Stomach (tissue), 4 donors: ENCODE measurements around the gene HDAC1.

Experiments
- CTCF ChIP-seq, 7 experiments: fragments of 450-650 bp in 4 of 7; fragments of 200-600 bp in 3 of 7; sonication (generic) in 3 of 7; IDR thresholded peaks; one replicate each; pipeline ENCODE4 v1.5.1; 2016 to 2019; ENCODE audit warnings: antibody characterized with exemption in 7 of 7, control low read depth in 2 of 7, mild to moderate bottlenecking in 1 of 7
- EP300 ChIP-seq: sonication (generic); formaldehyde crosslinking; IDR thresholded peaks from one replicate; pipeline ENCODE4 v1.6.1; 2017; ENCODE audit warnings: antibody characterized with exemption
- POLR2A ChIP-seq, 4 donors: fragments of 450-650 bp; IDR thresholded peaks; one replicate each; pipeline ENCODE4 v1.6.1; 2016; ENCODE audit warnings: antibody characterized with exemption in 4 of 4, control low read depth in 2 of 4, mild to moderate bottlenecking in 1 of 4, moderate library complexity in 1 of 4
- POLR2AphosphoS5 ChIP-seq, 3 donors: sonication (generic); formaldehyde crosslinking; IDR thresholded peaks; one replicate each; pipeline ENCODE4 v1.6.1; 2016; ENCODE audit warnings: antibody characterized with exemption in 3 of 3

GRCh38 chr1:32362474-32363313 is 70.8 kb downstream of the HDAC1 start, which contains the start of the genes FAM229A and TSSK3:
- TF ChIP-seq CTCF (IDR thresholded peaks at IDR 0.05) = no peak
- no peak for TF ChIP-seq POLR2A (IDR thresholded peaks at IDR 0.05)
- TF ChIP-seq POLR2AphosphoS5 (IDR thresholded peaks at IDR 0.05) = no peak
- no peak for TF ChIP-seq EP300
